Bronchial epithelial cell (primary cell): ENCODE measurements around the gene ANK3. TPM values are rescaled to one million over a fixed set of nuclear protein-coding genes. Genes with fewer than 3 reads are reported as not detected.

Experiments
- DNase-seq: peaks from one replicate; pipeline ENCODE4 v3.0.0-alpha.2; 2010; ENCODE audit warnings: low read depth
- FAIRE-seq: peaks from 2 replicates; lab custom pipeline; 2011; peaks lifted over from hg19 to GRCh38; lab: Jason Lieb, UNC
- H3K27me3 ChIP-seq: 2 replicates; pipeline ENCODE4 v1.5.1; 2011; ENCODE audit warnings: low read length; ENCODE audit not compliant: control insufficient read depth, insufficient read depth
- H3K36me3 ChIP-seq: 2 replicates; pipeline ENCODE4 v1.5.1; 2011; ENCODE audit warnings: low read length; ENCODE audit not compliant: control insufficient read depth, insufficient read depth
- H3K4me3 ChIP-seq: 2 replicates; pipeline ENCODE4 v1.5.1; 2011; ENCODE audit warnings: mild to moderate bottlenecking, low read depth, low read length, control low read depth
- total RNA-seq: library from RNA; depleted of rRNA; stranded (reverse); fragments of >200 nt; gene quantifications from 2 replicates; pipeline ENCODE4 v1.2.1, GENCODE V29; 2014
- TF ChIP-seq, protein P1 (sequence below): IDR thresholded peaks from 2 replicates; pipeline ENCODE4 v1.5.1; 2011; ENCODE audit warnings: mild to moderate bottlenecking, moderate library complexity, low read length, control low read depth, inconsistent platforms; ENCODE audit not compliant: insufficient read depth, severe bottlenecking

ANK3 gene
- total RNA-seq, 1 donor from 2014 or later: 7.9 TPM

DNA sequence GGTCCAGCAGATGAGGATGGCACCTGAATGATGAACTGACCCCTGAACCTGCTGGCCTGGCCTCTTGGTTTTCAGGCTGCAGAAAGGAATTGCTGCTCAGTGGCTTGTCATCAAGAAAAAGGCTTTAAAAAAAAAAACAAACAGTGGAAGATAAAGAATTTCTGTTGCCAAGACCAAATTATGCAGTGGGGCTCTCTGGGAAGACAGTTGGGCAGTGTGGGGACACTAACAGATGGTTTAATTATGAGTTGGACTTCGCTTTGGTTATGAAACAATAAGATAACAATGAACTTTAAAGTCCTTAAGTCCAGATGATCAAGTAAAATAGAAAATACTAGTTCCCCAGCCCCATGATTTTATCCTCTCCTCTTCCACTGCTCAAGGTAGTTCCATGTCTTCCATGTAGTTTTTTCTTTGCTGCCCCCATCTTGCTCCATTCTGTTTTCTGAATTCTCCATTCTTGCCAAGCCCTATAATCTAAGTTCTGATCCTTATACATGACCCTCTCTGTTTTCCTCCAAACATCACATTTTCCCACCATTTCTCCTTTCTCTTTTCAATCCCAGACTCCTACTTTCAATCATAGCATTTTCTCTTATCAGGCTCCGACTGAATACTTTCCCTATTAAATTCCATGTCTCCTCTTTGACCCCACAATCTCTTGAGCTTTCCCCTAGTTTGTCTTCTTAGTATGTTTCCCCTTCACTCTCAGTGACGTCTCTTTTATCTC, 52.6 kb downstream of the ANK3 start:
- TF ChIP-seq, protein P1, sequence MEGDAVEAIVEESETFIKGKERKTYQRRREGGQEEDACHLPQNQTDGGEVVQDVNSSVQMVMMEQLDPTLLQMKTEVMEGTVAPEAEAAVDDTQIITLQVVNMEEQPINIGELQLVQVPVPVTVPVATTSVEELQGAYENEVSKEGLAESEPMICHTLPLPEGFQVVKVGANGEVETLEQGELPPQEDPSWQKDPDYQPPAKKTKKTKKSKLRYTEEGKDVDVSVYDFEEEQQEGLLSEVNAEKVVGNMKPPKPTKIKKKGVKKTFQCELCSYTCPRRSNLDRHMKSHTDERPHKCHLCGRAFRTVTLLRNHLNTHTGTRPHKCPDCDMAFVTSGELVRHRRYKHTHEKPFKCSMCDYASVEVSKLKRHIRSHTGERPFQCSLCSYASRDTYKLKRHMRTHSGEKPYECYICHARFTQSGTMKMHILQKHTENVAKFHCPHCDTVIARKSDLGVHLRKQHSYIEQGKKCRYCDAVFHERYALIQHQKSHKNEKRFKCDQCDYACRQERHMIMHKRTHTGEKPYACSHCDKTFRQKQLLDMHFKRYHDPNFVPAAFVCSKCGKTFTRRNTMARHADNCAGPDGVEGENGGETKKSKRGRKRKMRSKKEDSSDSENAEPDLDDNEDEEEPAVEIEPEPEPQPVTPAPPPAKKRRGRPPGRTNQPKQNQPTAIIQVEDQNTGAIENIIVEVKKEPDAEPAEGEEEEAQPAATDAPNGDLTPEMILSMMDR: no peak
- no peak for FAIRE-seq
- no peaks in the 10 kb centered on the region for H3K27me3 ChIP-seq
- DNase-seq: no peak
- H3K4me3 ChIP-seq: no peak overlapping the region
- H3K36me3 ChIP-seq: no peaks in the 10 kb centered on the region

DNA sequence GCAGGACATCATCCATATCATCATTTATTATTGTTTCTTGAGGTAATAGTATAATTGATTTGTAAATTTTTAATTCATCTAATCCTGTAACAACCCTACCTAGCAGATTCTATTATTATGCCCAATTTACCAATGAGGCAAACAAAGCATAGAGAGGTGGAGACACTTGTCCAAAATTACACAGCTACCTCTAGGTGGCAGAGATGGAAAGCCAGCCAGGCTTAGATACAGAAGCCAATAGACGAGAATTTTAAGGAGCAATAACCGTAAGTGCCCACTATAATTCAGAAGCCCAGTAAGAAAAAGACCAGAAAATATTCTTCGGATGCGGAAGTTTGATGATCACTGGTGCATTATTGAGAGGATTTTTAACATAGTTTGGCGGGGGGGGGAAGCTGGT, 54.0 kb downstream of the ANK3 start:
- Histone ChIP-seq H3K27me3 (no peaks in the 10 kb centered on the region), H3K4me3 (no peak overlapping the region), H3K36me3 (no peaks in the 10 kb centered on the region)
- DNase-seq: peak; percentile 29
- FAIRE-seq: no peak
- TF ChIP-seq, protein P1: peak; percentile 19

DNA sequence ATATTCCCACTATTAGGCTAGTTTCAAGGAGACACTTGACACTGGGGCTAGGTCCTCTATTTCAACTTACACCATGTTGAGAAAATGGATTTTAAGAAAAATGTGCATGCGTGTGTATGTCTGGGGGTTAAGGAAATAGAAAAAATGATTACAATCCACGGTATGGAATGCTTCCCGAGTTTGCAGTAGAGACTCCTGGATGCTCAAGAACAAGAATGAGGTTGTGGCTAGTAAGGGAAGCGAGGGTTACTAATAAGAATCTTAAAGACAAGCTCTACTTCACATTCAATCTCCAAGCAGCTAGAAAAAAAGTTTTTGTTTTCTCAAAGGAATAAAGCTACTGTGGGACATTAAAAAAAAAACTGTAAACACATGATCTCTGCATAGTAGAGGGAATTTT, 54.7 kb downstream of the ANK3 start:
- Histone ChIP-seq H3K36me3 (no peaks in the 10 kb centered on the region), H3K27me3 (no peaks in the 10 kb centered on the region), H3K4me3 (no peak overlapping the region)
- DNase-seq: no peak
- TF ChIP-seq, protein P1: no peak
- FAIRE-seq: no peak

DNA sequence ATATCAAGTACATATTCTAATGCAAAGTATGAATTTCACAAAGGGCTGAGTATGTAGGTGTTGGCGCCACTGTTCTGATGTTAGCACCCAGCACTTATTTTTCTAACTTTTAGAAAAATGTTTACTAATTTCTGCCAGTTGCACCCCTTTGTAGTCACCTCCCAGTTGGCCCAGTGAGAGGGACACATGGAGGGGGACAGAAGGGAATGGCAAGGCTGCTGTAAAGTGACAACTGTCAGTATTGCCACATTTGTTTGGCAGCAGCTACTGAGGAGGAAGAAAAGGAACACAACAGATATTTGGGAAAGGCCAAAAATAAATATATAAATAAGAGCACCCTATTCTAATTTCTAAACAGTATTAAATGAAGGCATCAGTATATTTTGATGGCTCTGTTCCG, 57.3 kb downstream of the ANK3 start:
- FAIRE-seq (no peak), DNase-seq (no peak)
- Histone ChIP-seq H3K27me3 (no peaks in the 10 kb centered on the region), H3K4me3 (no peak overlapping the region), H3K36me3 (no peaks in the 10 kb centered on the region)
- TF ChIP-seq, protein P1: no peak

DNA sequence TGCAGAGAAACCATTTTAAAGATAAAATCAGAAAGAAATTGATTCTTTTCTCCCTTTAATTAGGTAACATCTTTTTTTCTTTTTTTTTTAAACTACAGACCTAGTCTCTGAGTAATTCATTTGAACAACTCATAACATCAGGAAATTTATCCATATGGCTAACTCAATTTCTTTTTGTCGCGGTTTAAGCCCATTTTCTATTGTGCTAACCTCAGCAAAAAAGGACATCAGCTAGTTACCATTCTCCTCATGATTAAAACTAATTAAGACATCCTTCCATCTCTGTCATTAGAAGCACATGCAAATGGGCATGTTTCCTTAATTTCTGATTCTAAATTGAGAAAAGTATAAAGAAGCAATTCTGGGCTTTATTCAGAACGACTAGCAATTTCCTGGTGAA, 57.8 kb downstream of the ANK3 start:
- no peak for FAIRE-seq
- no peak for DNase-seq
- TF ChIP-seq, protein P1: no peak
- Histone ChIP-seq H3K4me3 (no peak overlapping the region), H3K36me3 (no peaks in the 10 kb centered on the region), H3K27me3 (no peaks in the 10 kb centered on the region)

DNA sequence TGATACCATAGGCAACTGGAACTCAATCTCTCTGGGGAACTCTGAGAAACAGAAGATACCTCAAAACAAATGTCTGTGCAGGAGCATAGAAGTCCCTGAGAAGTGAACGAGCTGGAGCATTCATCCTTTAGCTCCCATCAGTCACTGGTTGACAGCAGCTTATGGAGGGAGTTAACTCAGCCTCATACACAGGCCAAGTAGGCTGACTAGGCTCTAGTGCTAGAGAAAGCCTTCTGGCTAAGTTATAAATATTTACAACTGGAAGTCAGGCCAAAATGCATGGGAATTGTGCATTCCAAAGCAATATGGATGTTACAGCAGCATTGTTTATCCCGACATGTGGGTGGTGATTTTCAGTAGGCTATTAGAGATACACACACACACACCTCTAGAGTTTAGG, 66.5 kb downstream of the ANK3 start:
- no peaks in the 10 kb centered on the region for H3K27me3 ChIP-seq
- H3K4me3 ChIP-seq: no peak overlapping the region
- no peak for FAIRE-seq

More for the DNA sequence above, 66.5 kb downstream of the ANK3 start:
- no peak for DNase-seq
- no peaks in the 10 kb centered on the region for H3K36me3 ChIP-seq
- TF ChIP-seq, protein P1: no peak
